Tibial artery (tissue), 4 donors: ENCODE measurements around the gene NPEPPS.

Experiments used
- DNase-seq, 2 donors: peaks; one replicate each; pipeline ENCODE4 v3.0.0-alpha.2; 2019
- H3K27ac ChIP-seq, 2 donors: fragments of 200-600 bp; sonication (generic) in 1 of 2; 1 replicate in 1 of 2; 2 replicates in 1 of 2; pipeline ENCODE4 v1.5.1; 2018 to 2019; ENCODE audit warnings: mild to moderate bottlenecking in 1 of 2
- H3K27me3 ChIP-seq, 2 donors: fragments of 200-600 bp; sonication (generic) in 1 of 2; one replicate each; pipeline versions ENCODE4 v1.5.1 to v1.6.0; 2016 to 2019
- H3K36me3 ChIP-seq, 3 donors: fragments of 200-600 bp; sonication (generic) in 2 of 3; one replicate each; pipeline ENCODE4 v1.5.1; 2016 to 2019; ENCODE audit warnings: mild to moderate bottlenecking in 2 of 3
- H3K4me1 ChIP-seq, 4 donors: fragments of 200-600 bp; sonication (generic) in 2 of 4; 1 replicate in 3 of 4; 2 replicates in 1 of 4; pipeline ENCODE4 v1.5.1; 2016 to 2019
- H3K4me3 ChIP-seq, 2 donors: fragments of 200-600 bp; sonication (generic) in 1 of 2; 1 replicate in 1 of 2; 2 replicates in 1 of 2; pipeline ENCODE4 v1.5.1; 2018 to 2019; ENCODE audit warnings: mild to moderate bottlenecking in 2 of 2
- H3K9me3 ChIP-seq, 3 donors: fragments of 200-600 bp; sonication (generic) in 1 of 3; one replicate each; pipeline ENCODE4 v1.5.1; 2016 to 2019
- intact Hi-C: fragments of 100-400 bp; cut with DNase I; formaldehyde crosslinking; loops from one replicate; pipeline ENCODE4 v1.15.0; 2023; ENCODE audit warnings: low total_unique reads
- TF ChIP-seq, protein P1 (sequence below), 2 experiments: fragments of 200-600 bp in 1 of 2; fragments of 450-650 bp in 1 of 2; IDR thresholded peaks; one replicate each; pipeline ENCODE4 v1.5.1; 2017 to 2019; ENCODE audit warnings: antibody characterized with exemption in 2 of 2, mild to moderate bottlenecking in 1 of 2, moderate library complexity in 1 of 2

NPEPPS gene

DNA sequence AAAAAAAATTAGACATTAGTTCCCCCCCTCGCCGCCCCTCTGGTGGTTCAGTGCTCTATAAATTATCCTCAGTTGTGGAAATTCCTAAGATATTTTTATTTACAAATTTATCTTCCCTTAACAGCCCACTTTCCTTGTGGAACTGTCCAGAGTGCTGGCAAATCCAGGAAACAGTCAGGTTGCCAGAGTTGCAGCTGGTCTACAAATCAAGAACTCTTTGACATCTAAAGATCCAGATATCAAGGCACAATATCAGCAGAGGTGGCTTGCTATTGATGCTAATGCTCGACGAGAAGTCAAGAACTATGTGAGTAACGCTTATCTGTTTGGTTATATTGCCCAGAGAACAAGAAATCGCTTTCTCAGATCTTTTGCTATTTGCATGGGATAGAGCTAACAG lies 121.7 kb downstream of the NPEPPS start:
- Histone ChIP-seq H3K27ac (no peak overlapping the region), H3K4me1 (peaks cover 0 to 47% (median 28%) of the 10 kb centered on the region in 4 donors), H3K9me3 (no peaks in the 10 kb centered on the region), H3K27me3 (no peaks in the 10 kb centered on the region), H3K4me3 (no peak overlapping the region), H3K36me3 (peaks cover 43 to 55% (median 55%) of the 10 kb centered on the region in 3 donors)
- TF ChIP-seq, protein P1, sequence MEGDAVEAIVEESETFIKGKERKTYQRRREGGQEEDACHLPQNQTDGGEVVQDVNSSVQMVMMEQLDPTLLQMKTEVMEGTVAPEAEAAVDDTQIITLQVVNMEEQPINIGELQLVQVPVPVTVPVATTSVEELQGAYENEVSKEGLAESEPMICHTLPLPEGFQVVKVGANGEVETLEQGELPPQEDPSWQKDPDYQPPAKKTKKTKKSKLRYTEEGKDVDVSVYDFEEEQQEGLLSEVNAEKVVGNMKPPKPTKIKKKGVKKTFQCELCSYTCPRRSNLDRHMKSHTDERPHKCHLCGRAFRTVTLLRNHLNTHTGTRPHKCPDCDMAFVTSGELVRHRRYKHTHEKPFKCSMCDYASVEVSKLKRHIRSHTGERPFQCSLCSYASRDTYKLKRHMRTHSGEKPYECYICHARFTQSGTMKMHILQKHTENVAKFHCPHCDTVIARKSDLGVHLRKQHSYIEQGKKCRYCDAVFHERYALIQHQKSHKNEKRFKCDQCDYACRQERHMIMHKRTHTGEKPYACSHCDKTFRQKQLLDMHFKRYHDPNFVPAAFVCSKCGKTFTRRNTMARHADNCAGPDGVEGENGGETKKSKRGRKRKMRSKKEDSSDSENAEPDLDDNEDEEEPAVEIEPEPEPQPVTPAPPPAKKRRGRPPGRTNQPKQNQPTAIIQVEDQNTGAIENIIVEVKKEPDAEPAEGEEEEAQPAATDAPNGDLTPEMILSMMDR (IDR thresholded peaks at IDR 0.05) = no peak
- intact Hi-C loops = no loop called here
- no peak for DNase-seq

- DNase-seq = no peak
- Histone ChIP-seq H3K27ac (no peak overlapping the region), H3K4me3 (no peak overlapping the region), H3K4me1 (peaks cover 0 to 43% (median 26%) of the 10 kb centered on the region in 4 donors), H3K9me3 (no peaks in the 10 kb centered on the region), H3K36me3 (peaks cover 52 to 64% (median 64%) of the 10 kb centered on the region in 3 donors), H3K27me3 (no peaks in the 10 kb centered on the region)
- intact Hi-C loops = no loop called here
- TF ChIP-seq, protein P1 (IDR thresholded peaks at IDR 0.05) = no peak
Observed at GRCh38 chr17:47653442-47653841, 122.5 kb downstream of the NPEPPS start.

DNA sequence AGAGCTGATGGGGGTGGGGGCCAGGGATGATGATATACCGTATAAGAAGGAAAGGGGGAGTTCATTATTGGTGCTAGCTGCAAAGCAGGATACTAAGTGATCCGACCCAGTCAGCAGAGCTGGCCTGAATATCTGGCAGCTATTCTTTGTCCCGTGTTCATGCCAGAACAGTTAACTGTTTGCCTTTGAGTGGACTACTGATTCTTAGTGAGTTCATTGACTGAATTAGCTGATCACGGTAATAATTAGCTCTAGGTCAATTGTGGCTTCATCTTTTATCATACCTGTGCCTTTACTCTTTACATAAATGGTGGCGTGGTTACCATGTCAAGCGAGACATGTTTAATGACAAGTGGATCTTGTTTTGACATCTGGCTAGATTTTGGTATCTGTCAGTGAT lies 124.1 kb downstream of the NPEPPS start:
- DNase-seq = no peak
- TF ChIP-seq, protein P1 (IDR thresholded peaks at IDR 0.05) = no peak
- H3K4me1 ChIP-seq = peaks cover 0 to 37% (median 20%) of the 10 kb centered on the region in 4 donors
- no peak overlapping the region for H3K4me3 ChIP-seq
- intact Hi-C loops = no loop called here
- no peaks in the 10 kb centered on the region for H3K27me3 ChIP-seq
- no peak overlapping the region for H3K27ac ChIP-seq
- H3K9me3 ChIP-seq = no peaks in the 10 kb centered on the region
- peaks cover 65 to 80% (median 79%) of the 10 kb centered on the region in 3 donors for H3K36me3 ChIP-seq

GRCh38 chr17:47660064-47660492 lies 129.2 kb downstream of the NPEPPS start:
- Histone ChIP-seq H3K36me3 (peaks cover 86 to 99% (median 90%) of the 10 kb centered on the region in 3 donors), H3K4me3 (no peak overlapping the region), H3K27me3 (no peaks in the 10 kb centered on the region), H3K9me3 (no peaks in the 10 kb centered on the region), H3K4me1 (peaks cover 0 to 2% (median under 1%) of the 10 kb centered on the region in 4 donors), H3K27ac (no peak overlapping the region)
- TF ChIP-seq, protein P1 (IDR thresholded peaks at IDR 0.05) = no peak
- intact Hi-C loops = no loop called here
- no peak for DNase-seq

DNA sequence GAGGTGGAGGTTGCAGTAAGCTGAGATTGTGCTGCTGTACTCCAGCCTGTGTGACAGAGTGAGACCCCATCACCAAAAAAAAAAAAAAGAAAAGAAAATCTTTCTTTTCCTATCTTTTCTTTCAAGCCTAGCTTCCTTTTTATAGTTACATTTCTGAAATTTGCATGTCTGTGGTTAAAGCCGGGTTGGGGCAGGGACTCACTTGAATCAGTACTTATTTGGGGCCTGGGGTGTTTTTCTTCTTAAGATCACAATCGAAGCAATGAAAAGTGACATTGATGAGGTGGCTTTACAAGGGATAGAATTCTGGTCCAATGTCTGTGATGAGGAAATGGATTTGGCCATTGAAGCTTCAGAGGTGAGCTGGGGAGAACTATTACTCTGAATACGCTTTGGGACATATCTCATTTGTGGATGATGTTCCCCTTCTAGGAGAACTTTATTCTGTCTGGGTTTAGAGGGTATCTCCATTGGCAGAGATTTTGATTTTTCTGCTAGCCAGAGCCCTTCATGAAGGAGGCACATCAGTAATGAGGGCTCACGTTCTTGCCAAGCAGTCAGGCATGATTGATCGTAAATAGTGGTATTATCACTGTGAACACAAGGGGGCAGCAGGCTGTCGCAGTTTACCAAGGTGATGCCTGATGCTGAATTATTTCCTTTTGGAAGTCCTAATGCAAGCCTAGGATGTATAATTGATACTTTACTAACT lies 133.2 kb downstream of the NPEPPS start:
- intact Hi-C loops = no loop called here
- TF ChIP-seq, protein P1 (IDR thresholded peaks at IDR 0.05) = peak; percentile 63 to 64
- Histone ChIP-seq H3K36me3 (peaks cover 86 to 97% (median 88%) of the 10 kb centered on the region in 3 donors), H3K4me3 (no peak overlapping the region), H3K4me1 (no peaks in the 10 kb centered on the region), H3K9me3 (no peaks in the 10 kb centered on the region), H3K27me3 (no peaks in the 10 kb centered on the region), H3K27ac (no peak overlapping the region)
- peak in 1 of 2 donors; percentile 35 for DNase-seq
